GM21360 (cell line): ENCODE measurements around the gene CACNA2D3.

Experiments used
- ATAC-seq: cut with Tn5 transposase; IDR thresholded peaks from one replicate; pipeline ENCODE4 v1.9.1; 2021; ENCODE audit warnings: mild to moderate bottlenecking, moderate library complexity; ENCODE audit not compliant: unreplicated experiment

CACNA2D3 gene

DNA sequence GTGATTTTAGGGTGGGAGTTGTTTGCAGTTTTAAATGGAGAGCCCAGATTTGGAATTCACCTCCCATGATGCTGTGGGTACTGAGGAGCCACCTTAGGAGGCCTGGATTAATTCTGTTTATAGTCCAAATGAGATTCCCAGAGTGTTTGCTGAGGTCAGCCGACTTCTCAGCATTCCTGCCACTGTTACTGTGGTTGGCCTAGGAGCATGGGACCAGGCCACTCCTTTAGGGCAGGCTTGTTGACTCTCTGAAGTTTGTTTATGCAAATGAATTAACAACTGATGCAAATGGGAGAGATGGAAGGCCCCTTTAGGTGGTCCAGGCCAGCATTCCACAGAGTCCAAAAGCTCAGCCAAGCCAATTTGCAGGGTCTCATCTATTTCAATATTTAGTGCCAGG is 46.1 kb downstream of the CACNA2D3 start:
- ATAC-seq = no peak

DNA sequence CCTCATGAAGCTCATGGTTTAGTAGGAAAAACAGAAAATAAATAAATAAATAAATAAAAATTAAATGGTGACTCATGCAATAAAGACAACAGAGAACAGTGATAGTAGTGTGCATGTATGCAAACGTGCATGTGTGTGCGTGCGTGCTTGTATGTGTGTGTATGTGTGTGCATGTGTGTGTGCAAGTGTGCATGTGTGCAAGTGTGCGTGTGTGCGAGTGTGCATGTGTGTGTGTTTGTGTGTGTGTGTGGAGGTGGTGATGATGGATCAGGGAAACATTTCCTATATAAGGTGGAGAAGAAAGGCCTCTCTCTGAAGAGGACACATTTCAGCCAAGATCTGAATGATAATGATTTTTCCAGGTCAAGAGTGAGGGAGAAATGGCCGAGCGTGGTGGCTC is 47.2 kb downstream of the CACNA2D3 start:
- no peak for ATAC-seq

GRCh38 chr3:54171509-54171908 is 49.2 kb downstream of the CACNA2D3 start:
- ATAC-seq = no peak

- no peak for ATAC-seq
These were observed 49.6 kb downstream of the CACNA2D3 start for GRCh38 chr3:54171951-54172350.

- no peak for ATAC-seq
These were observed 51.0 kb downstream of the CACNA2D3 start for GRCh38 chr3:54173371-54173770.

DNA sequence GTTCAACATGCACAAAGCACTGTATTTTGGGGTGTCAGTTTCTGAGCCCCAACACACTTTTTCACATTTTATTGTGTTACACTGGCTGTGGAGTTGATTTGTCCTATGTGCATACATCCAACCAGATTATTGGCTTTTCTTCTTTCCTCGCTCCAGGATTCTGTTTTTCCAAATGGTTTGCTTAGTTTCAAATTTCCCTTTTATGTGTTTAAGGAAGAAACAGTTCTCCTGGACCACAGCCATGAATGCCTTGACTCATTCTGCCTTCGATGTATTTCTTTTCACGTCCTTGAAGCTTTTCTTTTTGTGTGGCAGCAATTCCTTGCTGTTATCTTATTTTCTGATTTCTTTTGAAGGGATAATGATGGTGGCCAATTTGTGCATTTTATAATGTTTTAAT is 53.8 kb downstream of the CACNA2D3 start:
- ATAC-seq = no peak

DNA sequence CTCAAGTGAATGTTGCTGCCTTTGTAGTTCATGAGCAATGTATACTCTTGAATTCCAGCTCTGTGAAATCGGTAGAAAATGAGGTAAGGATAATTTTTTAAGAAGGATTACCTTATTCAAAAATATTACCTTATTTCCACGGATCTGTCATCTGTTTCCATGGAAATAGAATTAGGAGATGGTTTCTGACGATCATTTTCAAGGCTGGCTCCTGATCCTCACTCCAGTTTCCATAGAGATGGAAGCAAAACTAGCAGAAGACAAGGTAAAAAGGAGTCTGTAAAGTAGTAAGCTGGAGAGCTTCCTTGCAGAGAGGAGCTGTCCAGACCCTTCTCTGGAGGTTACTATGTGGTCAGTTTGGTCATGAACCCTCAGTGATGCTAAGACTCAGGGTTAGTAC is 55.5 kb downstream of the CACNA2D3 start:
- no peak for ATAC-seq

- no peak for ATAC-seq
These were observed 56.0 kb downstream of the CACNA2D3 start for GRCh38 chr3:54178376-54178775.

- ATAC-seq = no peak
These were observed 58.6 kb downstream of the CACNA2D3 start for GRCh38 chr3:54180921-54181320.

GRCh38 chr3:54182242-54182641 is 59.9 kb downstream of the CACNA2D3 start:
- no peak for ATAC-seq

- no peak for ATAC-seq
These were observed 63.4 kb downstream of the CACNA2D3 start for GRCh38 chr3:54185740-54186139.

DNA sequence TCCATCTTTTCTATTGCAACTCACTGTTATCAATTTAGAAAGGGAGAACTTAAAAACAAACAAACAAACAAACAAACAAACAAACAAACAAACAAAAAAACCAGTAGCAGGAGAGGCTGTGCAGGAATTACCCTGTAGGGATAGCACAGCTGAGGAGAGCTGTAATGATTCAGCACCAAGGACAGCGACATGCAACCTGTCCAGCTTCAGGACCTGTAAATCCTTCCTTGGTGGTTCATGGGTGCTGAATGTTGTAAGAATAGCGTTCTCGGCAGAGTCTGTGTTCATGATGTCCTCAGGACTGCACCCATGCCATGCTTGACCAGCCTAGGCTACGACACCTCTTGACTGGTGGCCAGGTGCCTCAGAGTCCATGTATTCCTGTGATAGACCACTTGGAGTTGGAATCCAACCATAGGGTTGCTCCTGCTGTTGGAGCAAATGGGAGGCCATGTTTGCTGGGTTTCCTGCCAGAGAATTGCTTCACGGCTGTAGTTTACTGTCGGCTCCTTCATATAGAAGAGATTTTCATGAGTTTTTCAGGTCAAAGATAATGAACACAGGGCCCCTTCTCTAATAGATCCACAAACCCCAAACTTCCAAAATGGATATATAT is 65.9 kb downstream of the CACNA2D3 start:
- ATAC-seq = no peak

DNA sequence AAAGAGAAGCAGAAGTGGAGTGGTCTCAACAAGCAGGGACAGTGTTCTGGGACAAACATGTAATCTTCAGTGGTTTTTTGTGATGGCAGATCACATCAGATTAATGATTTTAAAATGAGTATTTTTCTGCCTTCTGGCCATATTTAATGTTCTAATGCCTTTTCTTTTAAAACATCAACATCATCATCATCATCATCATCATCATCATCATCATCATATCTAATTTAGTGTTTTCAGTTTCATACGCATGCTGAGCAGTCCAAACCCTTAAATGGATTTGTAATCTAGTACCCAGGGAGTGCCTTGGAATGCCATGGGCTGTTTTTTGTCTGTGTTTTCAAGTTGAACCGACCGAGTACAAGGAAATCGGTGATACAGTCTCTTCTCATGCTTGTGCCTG is 68.9 kb downstream of the CACNA2D3 start:
- ATAC-seq = no peak

DNA sequence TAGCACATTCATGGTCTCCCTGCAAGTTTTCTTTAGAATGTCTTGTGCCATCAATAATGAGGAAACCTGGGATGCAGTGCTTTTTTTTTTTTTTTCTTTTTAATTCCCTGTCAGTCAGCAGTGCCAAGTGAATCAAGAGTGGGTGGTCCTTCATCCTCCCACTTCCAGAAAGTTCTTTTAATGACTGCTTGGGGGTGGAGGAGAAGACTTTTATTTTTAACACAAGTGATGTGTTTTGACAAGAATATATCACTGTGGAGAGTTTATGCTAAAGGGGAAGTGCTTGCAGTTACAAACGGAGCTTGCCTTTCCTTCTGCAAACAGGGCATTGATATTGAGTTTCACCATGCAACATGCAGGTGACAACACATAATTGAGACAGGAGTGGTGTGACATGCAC is 69.7 kb downstream of the CACNA2D3 start:
- no peak for ATAC-seq

- ATAC-seq = no peak
These were observed 70.7 kb downstream of the CACNA2D3 start for GRCh38 chr3:54193093-54193492.

- no peak for ATAC-seq
These were observed 74.1 kb downstream of the CACNA2D3 start for GRCh38 chr3:54196360-54196991.

- ATAC-seq = no peak
These were observed 75.2 kb downstream of the CACNA2D3 start for GRCh38 chr3:54197509-54197908.

DNA sequence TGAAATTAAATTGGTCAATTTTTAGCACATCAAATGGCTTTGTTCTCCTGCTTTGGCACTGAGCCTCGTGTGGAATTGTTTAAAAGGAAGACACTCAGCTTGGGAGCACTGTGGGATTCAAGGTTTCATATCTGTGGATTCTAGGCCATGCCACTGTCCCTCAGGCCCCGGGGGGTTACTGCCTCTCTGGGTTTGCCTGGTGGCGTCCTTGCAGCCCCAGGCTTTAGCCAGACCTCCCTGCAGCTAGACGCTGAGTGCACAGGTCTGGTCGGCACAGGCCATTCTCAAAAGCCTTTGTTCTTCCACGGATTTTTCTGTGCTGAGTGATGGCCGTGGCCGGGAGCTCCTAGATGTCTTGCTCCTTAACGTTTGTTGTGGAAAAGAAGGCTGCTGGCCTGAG is 76.2 kb downstream of the CACNA2D3 start:
- ATAC-seq = no peak

- ATAC-seq = no peak
These were observed 79.7 kb downstream of the CACNA2D3 start for GRCh38 chr3:54202054-54202453.

- no peak for ATAC-seq
These were observed 80.4 kb downstream of the CACNA2D3 start for GRCh38 chr3:54202651-54203248.

- ATAC-seq = no peak
These were observed 84.5 kb downstream of the CACNA2D3 start for GRCh38 chr3:54206874-54207273.

DNA sequence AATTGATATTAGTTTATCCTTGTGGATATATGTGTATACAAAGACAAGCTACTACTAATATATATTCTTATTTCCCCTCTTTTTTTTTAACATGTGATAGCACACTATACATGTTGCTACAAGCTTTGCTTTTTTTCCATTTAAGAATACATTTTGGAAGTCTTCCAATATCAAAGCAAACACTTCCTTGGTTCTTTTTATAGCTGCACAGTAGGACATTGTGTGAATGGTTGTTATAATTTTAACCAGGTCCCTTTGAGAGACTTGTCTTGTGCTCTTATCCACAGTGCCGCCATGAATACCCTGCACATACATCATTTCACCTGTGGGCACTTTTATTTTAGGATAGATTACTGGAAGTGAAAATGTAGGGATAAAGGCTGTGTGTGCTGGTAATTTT is 88.7 kb downstream of the CACNA2D3 start:
- no peak for ATAC-seq

DNA sequence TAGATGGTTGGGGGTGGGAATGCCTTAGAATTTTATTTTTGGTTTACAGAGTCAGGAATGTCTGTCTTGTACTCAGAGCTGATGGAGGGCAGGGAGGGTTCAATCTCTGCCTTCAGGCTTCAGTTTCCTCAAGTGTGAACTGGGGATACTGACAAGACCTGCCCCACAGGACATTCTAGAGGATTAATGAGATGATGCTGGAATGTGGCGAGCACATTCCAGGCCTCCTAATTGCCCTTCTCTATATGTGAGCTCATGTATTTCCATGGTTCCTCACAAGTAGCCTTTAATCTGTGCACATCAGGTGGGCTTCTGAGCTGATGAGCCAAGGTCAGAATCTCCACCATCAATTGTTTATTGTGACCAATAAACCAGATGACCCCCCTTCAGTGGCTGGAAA is 90.4 kb downstream of the CACNA2D3 start:
- ATAC-seq = no peak
